Measurements from ENCODE around the gene GUCA1A.

The GUCA1A gene

GRCh38 chr6:42156638-42157037, 16.5 kb upstream of the GUCA1A start:
- no peak for DNase-seq (ENCODE audit: low spot score)
- no peak for TF ChIP-seq CTCF (IDR thresholded peaks at IDR 0.05; ENCODE audit: extremely low read depth, missing control alignments)

- no peak for DNase-seq (ENCODE audit: low spot score)
- no peak for TF ChIP-seq CTCF (IDR thresholded peaks at IDR 0.05; ENCODE audit: extremely low read depth, missing control alignments)
These were observed 15.2 kb upstream of the GUCA1A start for GRCh38 chr6:42158011-42158410.

GRCh38 chr6:42158631-42159030, 14.5 kb upstream of the GUCA1A start:
- no peak for DNase-seq (ENCODE audit: low spot score)
- TF ChIP-seq CTCF (IDR thresholded peaks at IDR 0.05; ENCODE audit: extremely low read depth, missing control alignments), result no peak

GRCh38 chr6:42159431-42160024, 13.6 kb upstream of the GUCA1A start:
- no peak for TF ChIP-seq CTCF (IDR thresholded peaks at IDR 0.05; ENCODE audit: extremely low read depth, missing control alignments)
- DNase-seq (ENCODE audit: low spot score), result no peak

- TF ChIP-seq CTCF (IDR thresholded peaks at IDR 0.05; ENCODE audit: extremely low read depth, missing control alignments), result no peak
- no peak for DNase-seq (ENCODE audit: low spot score)
These were observed 10.8 kb upstream of the GUCA1A start for GRCh38 chr6:42162384-42162783.

GRCh38 chr6:42162812-42163211, 10.4 kb upstream of the GUCA1A start:
- DNase-seq (ENCODE audit: low spot score), result no peak
- no peak for TF ChIP-seq CTCF (IDR thresholded peaks at IDR 0.05; ENCODE audit: extremely low read depth, missing control alignments)

- DNase-seq (ENCODE audit: low spot score), result no peak
- TF ChIP-seq CTCF (IDR thresholded peaks at IDR 0.05; ENCODE audit: extremely low read depth, missing control alignments), result no peak
These were observed 9.2 kb upstream of the GUCA1A start for GRCh38 chr6:42163981-42164380.
